HepG2 (cell line): ENCODE results near the gene MASP2. TPM values are rescaled to one million over a fixed set of nuclear protein-coding genes. Genes with fewer than 3 reads are reported as not detected.

Source experiments
- AKAP8 ChIP-seq: sonication (generic); formaldehyde crosslinking; IDR thresholded peaks from 2 replicates; pipeline ENCODE4 v1.5.1; 2020; ENCODE audit warnings: mild to moderate bottlenecking, missing genetic modification reagents
- ATM ChIP-seq: fragments of 450-650 bp; IDR thresholded peaks from 2 replicates; pipeline ENCODE4 v1.7.1; 2017; ENCODE audit warnings: mild to moderate bottlenecking, borderline replicate concordance
- BCLAF1 ChIP-seq: fragments of 450-650 bp; IDR thresholded peaks from 2 replicates; pipeline ENCODE4 v1.6.1; 2017; ENCODE audit warnings: mild to moderate bottlenecking
- BRD4 ChIP-seq: sonication (generic); formaldehyde crosslinking; IDR thresholded peaks from 2 replicates; pipeline ENCODE4 v1.4.0; 2020; ENCODE audit warnings: missing genetic modification reagents
- FOXO4 ChIP-seq: sonication (generic); formaldehyde crosslinking; conservative IDR thresholded peaks from 2 replicates; pipeline ENCODE4 v1.8.1; 2023; ENCODE audit warnings: missing genetic modification reagents
- GMEB2 ChIP-seq: IDR thresholded peaks from 2 replicates; pipeline ENCODE4 v1.6.1; 2016; ENCODE audit warnings: missing biosample characterization, missing genetic modification reagents, low read depth
- MTF1 ChIP-seq: sonication (generic); formaldehyde crosslinking; IDR thresholded peaks from 2 replicates; pipeline ENCODE4 v1.5.0; 2020; ENCODE audit warnings: missing genetic modification reagents
- MYC ChIP-seq: sonication (generic); formaldehyde crosslinking; IDR thresholded peaks from 2 replicates; pipeline ENCODE4 v1.9.0; 2021; ENCODE audit warnings: missing genetic modification reagents, borderline replicate concordance
- WIZ ChIP-seq: sonication (generic); formaldehyde crosslinking; IDR thresholded peaks from 2 replicates; pipeline ENCODE4 v1.5.1; 2020; ENCODE audit warnings: mild to moderate bottlenecking, missing genetic modification reagents
- ZBTB43 ChIP-seq: sonication (generic); formaldehyde crosslinking; conservative IDR thresholded peaks from 2 replicates; pipeline ENCODE4 v1.4.0; 2020; ENCODE audit warnings: missing genetic modification reagents
- ZNF503 ChIP-seq: sonication (generic); formaldehyde crosslinking; IDR thresholded peaks from 2 replicates; pipeline ENCODE4 v1.4.0; 2020; ENCODE audit warnings: missing genetic modification reagents
- ZNF607 ChIP-seq: sonication (generic); formaldehyde crosslinking; IDR thresholded peaks from 2 replicates; pipeline ENCODE4 v1.5.1; 2020; ENCODE audit warnings: missing genetic modification reagents, mild to moderate bottlenecking, borderline replicate concordance
- ZNF800 ChIP-seq: sonication (generic); formaldehyde crosslinking; IDR thresholded peaks from 2 replicates; pipeline ENCODE4 v1.4.0; 2020; ENCODE audit warnings: missing genetic modification reagents
- polyA plus RNA-seq, 8 experiments: library from polyadenylated mRNA; depleted of rRNA in 3 of 8; stranded (reverse) in 7 of 8; unstranded in 1 of 8; fragments of >200 nt; fragmentation: Illumina TruSeq in 4 of 8; extraction: Trizol in 4 of 8; gene quantifications; 2 replicates each; pipeline versions ENCODE4 v1.2.1 to v1.2.3, GENCODE V29; 2011 to 2016; ENCODE audit warnings: low read depth in 4 of 8, missing spikeins in 1 of 8, mixed read lengths in 1 of 8; ENCODE audit not compliant: insufficient read depth in 1 of 8
- total RNA-seq, 5 experiments: library from RNA; depleted of rRNA; stranded (reverse); fragments of >200 nt; fragmentation: Illumina TruSeq; extraction: Trizol; gene quantifications; 2 replicates each; pipeline ENCODE4 v1.2.3, GENCODE V29; 2016; ENCODE audit warnings: low read depth in 1 of 5

MASP2 gene
- total and polyA plus RNA-seq, 2 of the 13 experiments (the other 11 are each of a cell fraction or from before 2014, with no cell fraction given): 7.1 to 11.8 TPM

- TF ChIP-seq ZNF607 (CRISPR knock-in tag) (peak; percentile 72; the same call in 1 of the 2 replicates), BCLAF1 (no peak), MTF1 (CRISPR knock-in tag) (peak; percentile 78; the same call in 1 of the 2 replicates), ZNF800 (CRISPR knock-in tag) (no peak), GMEB2 (CRISPR knock-in tag) (peak; percentile 87), ZNF503 (CRISPR knock-in tag) (peak; percentile 86), MYC (peak; percentile 74), ATM (no peak), AKAP8 (CRISPR knock-in tag) (no peak; the same call in 1 of the 2 replicates), ZBTB43 (peak; percentile 63), FOXO4 (CRISPR knock-in tag) (peak; percentile 97; the same call in 1 of the 2 replicates), BRD4 (CRISPR knock-in tag) (peak; percentile 93), WIZ (peak; percentile 77; the same call in 1 of the 2 replicates)
These were observed 34.5 kb downstream of the MASP2 start, which contains the start of gene TARDBP (continued) for GRCh38 chr1:11012260-11013159.
